ENCODE measurements around the gene VPS33B.
"Not testable (repeated sequence)": the region's sequence is repeated elsewhere in the genome, so short reads cannot be mapped to it uniquely, and the experiment has no call there.

Gene VPS33B

GRCh38 chr15:91027677-91028076 is 5.3 kb upstream of the VPS33B start:
- no peak for DNase-seq

- no peak for DNase-seq
Observed at GRCh38 chr15:91023720-91024119, 1.3 kb upstream of the VPS33B start.

GRCh38 chr15:91022832-91023129 is 387 bp upstream of the VPS33B start:
- no peak for DNase-seq

GRCh38 chr15:91021516-91022074 is 799 bp downstream of the VPS33B start:
- no peak for DNase-seq

- DNase-seq: no peak
Observed at GRCh38 chr15:91018158-91018557, 4.2 kb downstream of the VPS33B start.

GRCh38 chr15:91017716-91018115 is 4.7 kb downstream of the VPS33B start:
- no peak for DNase-seq

GRCh38 chr15:91013701-91014100 is 8.7 kb downstream of the VPS33B start:
- DNase-seq: not testable (repeated sequence)

- no peak for DNase-seq
Observed at GRCh38 chr15:91007266-91007665, 15.1 kb downstream of the VPS33B start.

- no peak for DNase-seq
Observed at GRCh38 chr15:91001209-91001608, 21.2 kb downstream of the VPS33B start.

- DNase-seq: no peak
Observed at GRCh38 chr15:90998737-90999136, 23.7 kb downstream of the VPS33B start.

- DNase-seq: peak; percentile 96
Observed at GRCh38 chr15:90994417-90995311, 27.7 kb downstream of the VPS33B start, which contains the start of gene PRC1. PRC1 (minus strand) TSS chr15:90994535; CDS start chr15:90994417, 118 bp downstream.

- DNase-seq: no peak
Observed at GRCh38 chr15:90994059-90994416, 28.4 kb downstream of the VPS33B start.

- DNase-seq: no peak
Observed at GRCh38 chr15:90991587-90992285, 30.7 kb downstream of the VPS33B start.

GRCh38 chr15:90990446-90990845 is 31.9 kb downstream of the VPS33B start:
- no peak for DNase-seq

- DNase-seq: no peak
Observed at GRCh38 chr15:90989040-90989768, 33.2 kb downstream of the VPS33B start.

GRCh38 chr15:90988296-90988695 is 34.1 kb downstream of the VPS33B start:
- DNase-seq: peak; percentile 45

- DNase-seq: peak; percentile 19
Observed at GRCh38 chr15:90987561-90988141, 34.7 kb downstream of the VPS33B start.

- peak; percentile 13 for DNase-seq
Observed at GRCh38 chr15:90986790-90987507, 35.4 kb downstream of the VPS33B start.

GRCh38 chr15:90982135-90982534 is 40.3 kb downstream of the VPS33B start:
- DNase-seq: no peak

GRCh38 chr15:90981681-90982080 is 40.7 kb downstream of the VPS33B start:
- no peak for DNase-seq

- no peak for DNase-seq
Observed at GRCh38 chr15:90979582-90979981, 42.8 kb downstream of the VPS33B start.

GRCh38 chr15:90974216-90974615 is 48.2 kb downstream of the VPS33B start:
- DNase-seq: no peak
